OCI-LY7 (cell line): Measurements from ENCODE around the gene QSOX1. TPM values are rescaled to one million over a fixed set of nuclear protein-coding genes. Genes with fewer than 3 reads are reported as not detected.

Source experiments
- BruUV-seq: library from RNA; stranded (reverse); fragments of 400-500 nt; replicated peaks from 2 replicates; lab custom pipeline; 2021; lab: Mats Ljungman, UMichigan
- CTCF ChIA-PET: fragments of 300-600 bp; sonication (Branson Sonifier 250); formaldehyde crosslinking; loops from one replicate; lab custom pipeline; 2022; ENCODE audit warnings: antibody characterized with exemption; ENCODE audit not compliant: unreplicated experiment; lab: Charles Lee
- POLR2A ChIA-PET: fragments of 300-600 bp; sonication (Branson Sonifier 250); formaldehyde crosslinking; loops from one replicate; lab custom pipeline; 2022; ENCODE audit warnings: antibody characterized with exemption; lab: Charles Lee
- DNase-seq: peaks from one replicate; pipeline ENCODE4 v3.0.0-alpha.2; 2015; ENCODE audit warnings: low spot score
- H2AFZ ChIP-seq: fragments of 200-600 bp; sonication (generic), shearing (Covaris generic); 2 replicates; pipeline ENCODE4 v1.6.1; 2014; ENCODE audit warnings: mild to moderate bottlenecking, antibody characterized with exemption, low read length, moderate library complexity
- H3K27ac ChIP-seq: fragments of 200-600 bp; sonication (generic); 2 replicates; pipeline ENCODE4 v1.5.1; 2014; ENCODE audit warnings: mixed run types, low read depth, mild to moderate bottlenecking, moderate library complexity, low read length, inconsistent platforms; ENCODE audit not compliant: poor library complexity, severe bottlenecking
- H3K36me3 ChIP-seq: fragments of 200-600 bp; sonication (generic); 2 replicates; pipeline ENCODE4 v1.6.1; 2014; ENCODE audit warnings: mild to moderate bottlenecking, antibody characterized with exemption, low read length, moderate library complexity, mixed read lengths; ENCODE audit not compliant: insufficient read depth
- H3K4me1 ChIP-seq: fragments of 200-600 bp; sonication (generic); 2 replicates; pipeline ENCODE4 v1.5.1; 2014; ENCODE audit warnings: mild to moderate bottlenecking, low read length; ENCODE audit not compliant: insufficient read depth, poor library complexity, severe bottlenecking
- H3K4me2 ChIP-seq: fragments of 200-600 bp; sonication (generic); 2 replicates; pipeline ENCODE4 v1.6.1; 2014; ENCODE audit warnings: mild to moderate bottlenecking, low read length
- H3K4me3 ChIP-seq: fragments of 200-600 bp; sonication (generic); 2 replicates; pipeline ENCODE4 v1.5.1; 2014; ENCODE audit warnings: mild to moderate bottlenecking, low read depth, low read length; ENCODE audit not compliant: poor library complexity, severe bottlenecking
- H3K79me2 ChIP-seq: fragments of 200-600 bp; sonication (generic); 2 replicates; pipeline ENCODE4 v1.6.1; 2016; ENCODE audit warnings: low read depth, mild to moderate bottlenecking, low read length, moderate library complexity, mixed read lengths; ENCODE audit not compliant: insufficient read depth
- H3K9me2 ChIP-seq: fragments of 200-600 bp; sonication (generic); 2 replicates; pipeline ENCODE4 v1.6.1; 2016; ENCODE audit warnings: mild to moderate bottlenecking, low read length, mixed read lengths; ENCODE audit not compliant: insufficient read depth
- H3K9me3 ChIP-seq: fragments of 200-600 bp; sonication (generic); 2 replicates; pipeline ENCODE4 v1.6.1; 2014; ENCODE audit warnings: mild to moderate bottlenecking, mixed run types, low read length, mixed read lengths
- H4K20me1 ChIP-seq: fragments of 200-600 bp; sonication (generic); 2 replicates; pipeline ENCODE4 v1.6.1; 2014; ENCODE audit warnings: mild to moderate bottlenecking, antibody characterized with exemption, low read length, moderate library complexity, mixed read lengths; ENCODE audit not compliant: insufficient read depth
- CTCF ChIP-seq: fragments of 200-600 bp; sonication (generic); conservative IDR thresholded peaks from 2 replicates; pipeline ENCODE4 v1.5.1; 2014; ENCODE audit warnings: mild to moderate bottlenecking, antibody characterized with exemption, low read length, moderate library complexity, mixed read lengths
- EZH2phosphoT487 ChIP-seq: fragments of 200-600 bp; sonication (generic); IDR thresholded peaks from 2 replicates; pipeline ENCODE4 v1.6.1; 2018; ENCODE audit warnings: low read depth, borderline replicate concordance, mild to moderate bottlenecking, mixed run types, antibody characterized with exemption, low read length, moderate library complexity, mixed read lengths
- intact Hi-C: fragments of 100-400 bp; cut with micrococcal nuclease; formaldehyde crosslinking; loops from one replicate; pipeline ENCODE4 v1.10.0; 2022; ENCODE audit not compliant: unreplicated experiment
- total RNA-seq, 2 experiments: library from RNA; depleted of rRNA in 1 of 2; stranded (reverse); fragments of >200 nt in 1 of 2; shearing (Covaris generic) in 1 of 2; gene quantifications; 2 replicates each; pipeline ENCODE4 v1.2.3, GENCODE V29; 2014 to 2022

QSOX1 gene
- total RNA-seq, 2 experiments from 2014 or later, result 8.4 to 23.6 TPM

- POLR2A ChIA-PET, result no interaction called here
- intact Hi-C loops, result no loop called here
- no TSS peak for BruUV-seq
Measured at GRCh38 chr1:180112984-180113647, 41.6 kb upstream of the QSOX1 start.

GRCh38 chr1:180114396-180114945 is 40.2 kb upstream of the QSOX1 start:
- no peaks in the 10 kb centered on the region for H3K9me2 ChIP-seq
- H2AFZ ChIP-seq, result no peak overlapping the region
- intact Hi-C loops, result no loop called here

More at GRCh38 chr1:180112984-180113647, 41.6 kb upstream of the QSOX1 start:
- Histone ChIP-seq H3K79me2 (no peaks in the 10 kb centered on the region), H3K27ac (no peak overlapping the region), H3K4me1 (no peaks in the 10 kb centered on the region), H4K20me1 (no peaks in the 10 kb centered on the region), H3K36me3 (peaks cover 51% of the 10 kb centered on the region), H3K9me2 (no peaks in the 10 kb centered on the region), H3K4me2 (no peak overlapping the region), H3K4me3 (no peak overlapping the region), H3K9me3 (no peaks in the 10 kb centered on the region), H2AFZ (no peak overlapping the region)
- CTCF ChIA-PET, result no interaction called here
- no peak for TF ChIP-seq CTCF
- TF ChIP-seq EZH2phosphoT487, result no peak
- no peak for DNase-seq

More at GRCh38 chr1:180114396-180114945, 40.2 kb upstream of the QSOX1 start:
- H3K27ac ChIP-seq, result no peak overlapping the region
- no peak for DNase-seq
- H3K4me3 ChIP-seq, result no peak overlapping the region
- H3K79me2 ChIP-seq, result no peaks in the 10 kb centered on the region
- POLR2A ChIA-PET, result interaction anchor here (0.5 to 1.1 kb wide), 3 partner anchors 25 to 835 kb away, joined by 3 to 4 read pairs (median 4); no protein-coding TSS in a partner anchor
- peaks cover 45% of the 10 kb centered on the region for H3K36me3 ChIP-seq
- TF ChIP-seq EZH2phosphoT487, result no peak
- no peak for TF ChIP-seq CTCF
- CTCF ChIA-PET, result no interaction called here
- no TSS peak for BruUV-seq
- no peaks in the 10 kb centered on the region for H4K20me1 ChIP-seq
- H3K4me2 ChIP-seq, result no peak overlapping the region
- H3K4me1 ChIP-seq, result no peaks in the 10 kb centered on the region
- H3K9me3 ChIP-seq, result no peaks in the 10 kb centered on the region
